Measurements from ENCODE around the gene BICC1.

BICC1 gene

GRCh38 chr10:58778966-58779365 is 266.3 kb downstream of the BICC1 start:
- FAIRE-seq: no peak
- no peak for DNase-seq (ENCODE audit: low spot score)

GRCh38 chr10:58779594-58779993 is 266.9 kb downstream of the BICC1 start:
- FAIRE-seq (no peak), DNase-seq (ENCODE audit: low spot score) (no peak)

- FAIRE-seq: no peak
- DNase-seq (ENCODE audit: low spot score): no peak
Observed at GRCh38 chr10:58780476-58780875, 267.8 kb downstream of the BICC1 start.

- peak; percentile 54 for DNase-seq (ENCODE audit: low spot score)
- no peak for FAIRE-seq
Observed at GRCh38 chr10:58781873-58782488, 269.3 kb downstream of the BICC1 start.

- DNase-seq (ENCODE audit: low spot score) (no peak), FAIRE-seq (no peak)
Observed at GRCh38 chr10:58782876-58783851, 270.5 kb downstream of the BICC1 start.

- FAIRE-seq (no peak), DNase-seq (ENCODE audit: low spot score) (no peak)
Observed at GRCh38 chr10:58784361-58784760, 271.7 kb downstream of the BICC1 start.

GRCh38 chr10:58785354-58785753 is 272.7 kb downstream of the BICC1 start:
- DNase-seq (ENCODE audit: low spot score): no peak
- FAIRE-seq: no peak

- DNase-seq (ENCODE audit: low spot score) (no peak), FAIRE-seq (no peak)
Observed at GRCh38 chr10:58791137-58791536, 278.5 kb downstream of the BICC1 start.

GRCh38 chr10:58795560-58795959 is 282.9 kb downstream of the BICC1 start:
- FAIRE-seq: no peak
- DNase-seq (ENCODE audit: low spot score): no peak

GRCh38 chr10:58796242-58796641 is 283.6 kb downstream of the BICC1 start:
- DNase-seq (ENCODE audit: low spot score) (no peak), FAIRE-seq (no peak)

GRCh38 chr10:58796824-58797223 is 284.2 kb downstream of the BICC1 start:
- DNase-seq (ENCODE audit: low spot score): no peak
- no peak for FAIRE-seq

GRCh38 chr10:58797356-58797755 is 284.7 kb downstream of the BICC1 start:
- FAIRE-seq: no peak
- no peak for DNase-seq (ENCODE audit: low spot score)

- FAIRE-seq (no peak), DNase-seq (ENCODE audit: low spot score) (no peak)
Observed at GRCh38 chr10:58802047-58802446, 289.4 kb downstream of the BICC1 start.

- DNase-seq (ENCODE audit: low spot score): no peak
- FAIRE-seq: no peak
Observed at GRCh38 chr10:58806323-58806722, 293.7 kb downstream of the BICC1 start.

GRCh38 chr10:58806970-58807628 is 294.4 kb downstream of the BICC1 start:
- FAIRE-seq: no peak
- DNase-seq (ENCODE audit: low spot score): no peak

- DNase-seq (ENCODE audit: low spot score): no peak
- no peak for FAIRE-seq
Observed at GRCh38 chr10:58807629-58808022, 295.0 kb downstream of the BICC1 start.

GRCh38 chr10:58810751-58811150 is 298.1 kb downstream of the BICC1 start:
- FAIRE-seq (no peak), DNase-seq (ENCODE audit: low spot score) (no peak)

- DNase-seq (ENCODE audit: low spot score): no peak
- no peak for FAIRE-seq
Observed at GRCh38 chr10:58813573-58813972, 300.9 kb downstream of the BICC1 start.

- FAIRE-seq (no peak), DNase-seq (ENCODE audit: low spot score) (no peak)
Observed at GRCh38 chr10:58817201-58817846, 304.7 kb downstream of the BICC1 start.

- no peak for FAIRE-seq
- no peak for DNase-seq (ENCODE audit: low spot score)
Observed at GRCh38 chr10:58818900-58819299, 306.2 kb downstream of the BICC1 start.

GRCh38 chr10:58820386-58820785 is 307.7 kb downstream of the BICC1 start:
- FAIRE-seq (no peak), DNase-seq (ENCODE audit: low spot score) (no peak)

All from urothelium cell line (cell line).